Trophoblast cell (in vitro differentiated cells and primary cell): ENCODE measurements around the gene TOR4A.

Experiments
- DNase-seq, 2 donors: peaks; one replicate each; pipeline ENCODE4 v3.0.0-alpha.2; 2016
- H2AFZ ChIP-seq: 2 replicates; pipeline ENCODE4 v1.6.1; 2013; ENCODE audit warnings: low read length, moderate library complexity, mild to moderate bottlenecking; ENCODE audit not compliant: insufficient read depth, poor library complexity
- H2AK5ac ChIP-seq: 2 replicates; pipeline ENCODE4 v1.6.1; 2013; ENCODE audit warnings: mild to moderate bottlenecking, low read length
- H2BK120ac ChIP-seq: 2 replicates; pipeline ENCODE4 v1.6.1; 2013; ENCODE audit warnings: low read length, mild to moderate bottlenecking, moderate library complexity; ENCODE audit not compliant: insufficient read depth, poor library complexity
- H2BK12ac ChIP-seq: 2 replicates; pipeline ENCODE4 v1.6.1; 2013; ENCODE audit warnings: mild to moderate bottlenecking, low read length, moderate library complexity
- H2BK5ac ChIP-seq: 2 replicates; pipeline ENCODE4 v1.6.1; 2013; ENCODE audit warnings: low read length, low read depth, moderate library complexity, mild to moderate bottlenecking; ENCODE audit not compliant: poor library complexity
- H3K14ac ChIP-seq: 2 replicates; pipeline ENCODE4 v1.6.1; 2013; ENCODE audit warnings: mild to moderate bottlenecking, low read length
- H3K18ac ChIP-seq: 2 replicates; pipeline ENCODE4 v1.6.1; 2013; ENCODE audit warnings: mild to moderate bottlenecking, low read length
- H3K23ac ChIP-seq: 2 replicates; pipeline ENCODE4 v1.6.1; 2013; ENCODE audit warnings: low read length
- H3K27ac ChIP-seq: 2 replicates; pipeline ENCODE4 v1.5.1; 2013; ENCODE audit warnings: low read depth, mild to moderate bottlenecking, inconsistent platforms, low read length, moderate library complexity
- H3K27me3 ChIP-seq: 2 replicates; pipeline ENCODE4 v1.6.1; 2013; ENCODE audit warnings: inconsistent platforms, mild to moderate bottlenecking, low read length, moderate library complexity; ENCODE audit not compliant: insufficient read depth
- H3K36me3 ChIP-seq, 2 experiments: 1 replicate in 1 of 2; 2 replicates in 1 of 2; pipeline ENCODE4 v1.6.1; 2013; ENCODE audit warnings: low read length in 2 of 2, mild to moderate bottlenecking in 2 of 2, moderate library complexity in 1 of 2; ENCODE audit not compliant: insufficient read depth in 2 of 2, control insufficient read depth in 1 of 2
- H3K4ac ChIP-seq: 2 replicates; pipeline ENCODE4 v1.6.1; 2013; ENCODE audit warnings: low read depth, mild to moderate bottlenecking, low read length, moderate library complexity
- H3K4me1 ChIP-seq, 2 experiments: 1 replicate in 1 of 2; 2 replicates in 1 of 2; pipeline ENCODE4 v1.6.1; 2013; ENCODE audit warnings: low read length in 2 of 2, mild to moderate bottlenecking in 2 of 2, moderate library complexity in 1 of 2; ENCODE audit not compliant: insufficient read depth in 2 of 2, control insufficient read depth in 1 of 2
- H3K4me2 ChIP-seq: 2 replicates; pipeline ENCODE4 v1.6.1; 2013; ENCODE audit warnings: inconsistent platforms, mild to moderate bottlenecking, low read length, moderate library complexity
- H3K4me3 ChIP-seq: 2 replicates; pipeline ENCODE4 v1.5.1; 2013; ENCODE audit warnings: mild to moderate bottlenecking, low read depth, low read length, inconsistent platforms
- H3K79me1 ChIP-seq: one replicate; pipeline ENCODE4 v1.6.1; 2013; ENCODE audit warnings: low read length
- H3K79me2 ChIP-seq: 2 replicates; pipeline ENCODE4 v1.6.1; 2013; ENCODE audit warnings: low read length, mild to moderate bottlenecking; ENCODE audit not compliant: control insufficient read depth, insufficient read depth, poor library complexity
- H3K9ac ChIP-seq: 2 replicates; pipeline ENCODE4 v1.6.1; 2013; ENCODE audit warnings: mild to moderate bottlenecking, low read length
- H3K9me3 ChIP-seq: 2 replicates; pipeline ENCODE4 v1.6.1; 2013; ENCODE audit warnings: low read depth, mild to moderate bottlenecking, control low read depth, inconsistent platforms, low read length; ENCODE audit not compliant: insufficient read depth
- H4K12ac ChIP-seq: 2 replicates; pipeline ENCODE4 v1.6.1; 2013; ENCODE audit warnings: low read depth, mild to moderate bottlenecking, low read length, moderate library complexity
- H4K8ac ChIP-seq: 2 replicates; pipeline ENCODE4 v1.6.1; 2013; ENCODE audit warnings: low read depth, mild to moderate bottlenecking, low read length, moderate library complexity
- H4K91ac ChIP-seq: one replicate; pipeline ENCODE4 v1.6.1; 2013; ENCODE audit warnings: low read depth, mild to moderate bottlenecking, low read length, moderate library complexity
- WGBS: extraction: QIAGEN DNeasy Blood & Tissue Kit; methylation state at CpG from one replicate; pipeline ENCODE4 v1.1.7; 2013; ENCODE audit warnings: missing lambda C conversion rate; ENCODE audit not compliant: insufficient read length, insufficient coverage; ENCODE audit errors: extremely low coverage; 5-methylcytosine and 5-hydroxymethylcytosine counted together

Gene TOR4A

GRCh38 chr9:137250329-137251193 lies 27.0 kb upstream of the TOR4A start:
- H3K4ac ChIP-seq = no peak overlapping the region
- no peaks in the 10 kb centered on the region for H3K36me3 ChIP-seq
- H3K9ac ChIP-seq = no peak overlapping the region
- peaks cover 10% of the 10 kb centered on the region for H3K79me1 ChIP-seq
- no peak overlapping the region for H4K12ac ChIP-seq
- no peak overlapping the region for H4K8ac ChIP-seq
- H3K14ac ChIP-seq = no peak overlapping the region
- no peak overlapping the region for H3K23ac ChIP-seq
- H2AK5ac ChIP-seq = no peak overlapping the region
- no peak overlapping the region for H2BK12ac ChIP-seq
- H3K18ac ChIP-seq = no peak overlapping the region
- no peak overlapping the region for H3K4me3 ChIP-seq
- no peak overlapping the region for H3K4me2 ChIP-seq
- H3K27me3 ChIP-seq = no peaks in the 10 kb centered on the region
- no peak overlapping the region for H2BK5ac ChIP-seq
- H3K27ac ChIP-seq = no peak overlapping the region
- WGBS = no CpG with 5 or more reads among the region's 18 CpGs
- H3K4me1 ChIP-seq = peaks cover 6 to 8% of the 10 kb centered on the region in 2 experiments
- no peak overlapping the region for H2BK120ac ChIP-seq
- no peak overlapping the region for H2AFZ ChIP-seq
- peaks cover 2% of the 10 kb centered on the region for H3K9me3 ChIP-seq
- H4K91ac ChIP-seq = no peak overlapping the region
- H3K79me2 ChIP-seq = peaks cover 8% of the 10 kb centered on the region
- DNase-seq = no peak

GRCh38 chr9:137251194-137251461 lies 26.4 kb upstream of the TOR4A start, which contains the start of gene STPG3:
STPG3 (plus strand) TSS chr9:137251286; CDS start chr9:137251287, 1 bp downstream.
- H4K12ac ChIP-seq = no peak within 1 kb of the TSS
- H2BK12ac ChIP-seq = no peak within 1 kb of the TSS
- H3K4me1 ChIP-seq = peaks cover 10 to 12% of the 10 kb centered on the region in 2 experiments
- peaks cover 2% of the 10 kb centered on the region for H3K9me3 ChIP-seq
- no CpG with 5 or more reads among the region's 4 CpGs for WGBS
- no peak within 1 kb of the TSS for H3K4ac ChIP-seq
- no peak for DNase-seq
- no peak within 1 kb of the TSS for H4K91ac ChIP-seq
- H2AK5ac ChIP-seq = no peak within 1 kb of the TSS
- H3K14ac ChIP-seq = no peak within 1 kb of the TSS
- H3K79me1 ChIP-seq = peaks cover 12% of the 10 kb centered on the region
- no peak within 1 kb of the TSS for H3K18ac ChIP-seq
- no peak within 1 kb of the TSS for H2AFZ ChIP-seq
- H3K27me3 ChIP-seq = no peaks in the 10 kb centered on the region
- no peak within 1 kb of the TSS for H3K23ac ChIP-seq
- H2BK5ac ChIP-seq = no peak within 1 kb of the TSS
- H2BK120ac ChIP-seq = no peak within 1 kb of the TSS
- no peak within 1 kb of the TSS for H3K4me2 ChIP-seq
- H3K9ac ChIP-seq = no peak within 1 kb of the TSS
- H3K27ac ChIP-seq = no peak within 1 kb of the TSS
- no peak within 1 kb of the TSS for H4K8ac ChIP-seq
- H3K36me3 ChIP-seq = peaks cover 0 to under 1% of the 10 kb centered on the region in 2 experiments
- no peak within 1 kb of the TSS for H3K4me3 ChIP-seq
- peaks cover 12% of the 10 kb centered on the region for H3K79me2 ChIP-seq

DNA sequence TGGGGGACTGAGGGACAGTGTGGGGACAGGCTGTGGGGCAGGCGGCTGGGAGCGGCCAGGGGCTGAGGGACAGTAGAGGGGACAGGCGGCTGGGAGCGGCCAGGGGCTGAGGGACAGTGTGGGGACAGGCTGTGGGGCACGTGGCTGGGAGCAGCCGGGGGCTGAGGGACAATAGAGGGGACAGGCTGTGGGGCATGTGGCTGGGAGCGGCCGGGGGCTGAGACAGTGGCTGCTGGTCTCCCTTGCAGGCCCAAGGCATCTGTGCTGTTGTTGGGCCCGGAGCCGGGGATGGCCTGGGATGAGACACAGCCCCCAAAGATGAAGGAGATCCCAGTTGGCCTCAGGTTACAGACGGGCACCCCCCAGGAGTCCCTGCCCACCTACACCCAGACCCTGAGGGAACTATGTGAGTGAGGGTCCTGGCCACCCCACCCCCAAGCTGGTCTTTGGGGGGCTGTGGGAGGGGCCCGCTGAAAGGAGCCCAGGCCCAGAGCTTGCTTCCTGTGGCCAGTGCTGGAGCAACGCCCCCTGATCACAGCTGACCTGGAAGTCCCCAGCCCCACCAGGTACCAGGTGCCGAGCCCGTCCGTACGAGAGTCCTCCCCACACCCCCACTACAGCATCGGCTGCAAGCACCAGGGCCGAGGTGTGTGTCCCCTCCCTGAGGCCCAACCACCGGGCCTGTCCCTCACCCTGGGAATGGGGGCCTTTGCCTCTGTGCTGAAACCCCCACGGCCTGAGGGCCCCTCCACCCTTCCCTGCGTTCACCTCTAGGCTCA lies 25.8 kb upstream of the TOR4A start:
- Histone ChIP-seq H3K18ac (no peak overlapping the region), H3K4me2 (no peak overlapping the region), H4K8ac (no peak overlapping the region), H3K9me3 (peaks cover 2% of the 10 kb centered on the region), H3K79me1 (peaks cover 12% of the 10 kb centered on the region), H2BK12ac (no peak overlapping the region), H3K23ac (no peak overlapping the region), H3K9ac (no peak overlapping the region), H3K36me3 (peaks cover 5 to 6% of the 10 kb centered on the region in 2 experiments), H4K91ac (no peak overlapping the region), H3K27ac (no peak overlapping the region), H3K4me3 (no peak overlapping the region), H3K4ac (no peak overlapping the region), H2AK5ac (no peak overlapping the region), H4K12ac (no peak overlapping the region), H3K4me1 (peaks cover 14 to 16% of the 10 kb centered on the region in 2 experiments), H3K79me2 (peaks cover 12% of the 10 kb centered on the region), H2BK120ac (no peak overlapping the region), H3K27me3 (no peaks in the 10 kb centered on the region), H2AFZ (no peak overlapping the region), H3K14ac (no peak overlapping the region), H2BK5ac (no peak overlapping the region)
- DNase-seq = no peak
- no CpG with 5 or more reads among the region's 22 CpGs for WGBS

GRCh38 chr9:137252555-137253506 lies 24.7 kb upstream of the TOR4A start:
- H2BK120ac ChIP-seq = no peak overlapping the region
- no peak overlapping the region for H2AFZ ChIP-seq
- H4K12ac ChIP-seq = no peak overlapping the region
- no peak overlapping the region for H3K23ac ChIP-seq
- H3K18ac ChIP-seq = no peak overlapping the region
- no peak overlapping the region for H3K14ac ChIP-seq
- H3K36me3 ChIP-seq = peaks cover 11% of the 10 kb centered on the region in 2 experiments
- H2BK12ac ChIP-seq = no peak overlapping the region
- DNase-seq = peak; percentile 36 to 54
- H3K27me3 ChIP-seq = no peaks in the 10 kb centered on the region
- no peak overlapping the region for H3K9ac ChIP-seq
- no peak overlapping the region for H2AK5ac ChIP-seq
- H4K8ac ChIP-seq = no peak overlapping the region
- no peak overlapping the region for H3K4me2 ChIP-seq
- no CpG with 5 or more reads among the region's 35 CpGs for WGBS
- H3K4me1 ChIP-seq = peaks cover 14 to 16% of the 10 kb centered on the region in 2 experiments
- no peak overlapping the region for H3K4me3 ChIP-seq
- H3K9me3 ChIP-seq = peaks cover 2% of the 10 kb centered on the region
- H3K79me2 ChIP-seq = peaks cover 12% of the 10 kb centered on the region
- H3K79me1 ChIP-seq = peaks cover 12% of the 10 kb centered on the region
- no peak overlapping the region for H4K91ac ChIP-seq
- no peak overlapping the region for H3K27ac ChIP-seq
- H3K4ac ChIP-seq = no peak overlapping the region
- H2BK5ac ChIP-seq = no peak overlapping the region
